HS-27A (cell line): Measurements from ENCODE around the gene C1orf167.

Source experiments
- DNase-seq: peaks from one replicate; pipeline ENCODE4 v3.0.0-alpha.2; 2012; ENCODE audit warnings: low read depth, missing footprints

C1orf167 gene

DNA sequence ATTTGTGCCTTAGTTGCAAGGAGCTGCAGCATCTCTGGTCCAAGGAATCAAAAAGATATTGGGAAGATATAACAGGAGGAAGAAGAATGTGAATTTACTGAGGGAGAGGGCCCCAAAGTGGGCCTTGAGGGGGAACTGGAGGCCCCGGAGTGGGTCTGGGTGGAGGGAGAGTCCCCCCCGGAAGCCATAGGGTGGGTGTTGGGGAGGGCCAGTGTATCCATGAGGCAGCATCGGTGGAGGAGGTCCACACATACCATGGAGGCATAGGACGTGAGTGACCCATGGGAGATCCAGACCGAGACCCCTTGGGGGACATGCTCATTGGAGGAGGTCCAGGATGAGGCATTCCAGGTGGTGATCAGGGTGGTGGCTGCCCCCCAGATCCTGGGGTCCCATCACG, 708 bp upstream of the C1orf167 start:
- DNase-seq, result no peak

DNA sequence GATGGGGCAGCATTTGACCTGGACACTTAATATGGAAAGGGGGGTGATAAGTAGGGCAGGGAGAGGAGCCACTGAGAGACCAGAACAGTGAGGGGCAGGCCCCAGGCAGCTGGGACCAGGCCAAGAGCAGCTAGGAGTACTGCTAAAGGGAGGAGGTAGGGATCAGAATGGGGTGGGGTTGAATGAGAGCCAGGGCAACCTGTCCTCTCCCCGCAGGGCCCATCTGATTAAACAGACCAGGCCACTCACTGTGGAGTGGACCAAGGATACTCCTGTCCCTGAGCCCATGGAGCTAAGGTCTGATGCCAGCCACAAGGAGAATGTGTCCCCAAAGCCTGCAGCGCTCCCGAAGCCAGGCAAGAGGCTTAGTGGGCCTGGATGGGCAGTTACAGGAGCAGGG, 2.1 kb downstream of the C1orf167 start:
- DNase-seq, result no peak

- no peak for DNase-seq
These were observed 2.5 kb downstream of the C1orf167 start for GRCh38 chr1:11764519-11764918.

DNA sequence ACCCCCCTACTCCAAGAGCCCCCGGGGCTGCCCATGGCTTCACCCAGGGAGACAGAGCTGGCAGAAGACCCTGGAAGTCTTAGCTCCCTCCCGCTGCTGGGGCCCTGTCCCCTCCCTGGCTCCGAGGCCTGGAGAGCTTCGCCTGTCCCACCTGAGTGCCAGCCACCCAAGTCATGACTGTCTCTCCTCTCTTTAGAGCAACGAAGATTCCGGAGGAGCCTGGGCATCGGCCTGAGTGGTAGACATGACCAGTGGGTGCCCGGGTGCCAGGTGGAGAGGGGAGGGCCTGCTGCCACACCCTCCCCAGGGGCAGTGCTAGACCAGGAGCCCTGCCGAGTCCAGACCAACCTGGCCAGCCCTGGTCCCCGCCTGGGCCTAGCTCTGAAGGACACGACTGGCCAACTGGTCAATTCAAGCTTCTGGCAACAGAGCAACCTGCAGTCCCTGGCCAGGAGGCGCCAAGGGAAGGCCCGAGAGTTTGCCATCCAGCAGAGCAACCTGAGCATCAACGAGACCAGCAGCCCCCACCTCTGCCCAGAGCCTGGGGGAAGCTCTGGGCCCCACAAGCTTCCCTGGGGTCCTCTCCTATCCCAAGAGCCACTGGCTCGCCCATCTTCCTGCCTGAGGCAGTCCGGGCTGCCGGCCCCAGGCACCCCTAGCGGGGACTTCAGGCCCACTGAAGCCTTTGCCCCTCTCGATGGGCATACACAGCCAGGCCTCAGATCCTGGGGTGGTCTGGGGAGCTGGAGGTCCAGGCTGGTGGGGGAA, 3.9 kb downstream of the C1orf167 start:
- no peak for DNase-seq

DNA sequence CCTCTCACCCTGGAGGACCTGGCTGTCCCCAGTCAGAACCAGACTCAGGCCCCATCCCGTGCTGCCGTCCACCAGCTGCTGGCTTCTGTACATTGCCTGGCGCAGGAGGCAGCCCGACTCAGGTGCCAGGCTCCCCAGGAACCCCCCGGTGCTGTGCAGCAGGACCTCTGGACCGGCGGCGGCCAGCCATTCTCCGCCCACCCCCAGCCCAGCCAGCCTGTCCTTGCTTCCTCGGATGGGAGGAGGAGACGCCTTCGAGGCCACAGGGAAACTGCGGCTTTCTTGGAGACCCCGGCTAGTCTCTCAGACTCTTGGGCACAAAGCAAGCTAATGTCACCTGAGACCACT, 4.4 kb downstream of the C1orf167 start:
- no peak for DNase-seq

DNA sequence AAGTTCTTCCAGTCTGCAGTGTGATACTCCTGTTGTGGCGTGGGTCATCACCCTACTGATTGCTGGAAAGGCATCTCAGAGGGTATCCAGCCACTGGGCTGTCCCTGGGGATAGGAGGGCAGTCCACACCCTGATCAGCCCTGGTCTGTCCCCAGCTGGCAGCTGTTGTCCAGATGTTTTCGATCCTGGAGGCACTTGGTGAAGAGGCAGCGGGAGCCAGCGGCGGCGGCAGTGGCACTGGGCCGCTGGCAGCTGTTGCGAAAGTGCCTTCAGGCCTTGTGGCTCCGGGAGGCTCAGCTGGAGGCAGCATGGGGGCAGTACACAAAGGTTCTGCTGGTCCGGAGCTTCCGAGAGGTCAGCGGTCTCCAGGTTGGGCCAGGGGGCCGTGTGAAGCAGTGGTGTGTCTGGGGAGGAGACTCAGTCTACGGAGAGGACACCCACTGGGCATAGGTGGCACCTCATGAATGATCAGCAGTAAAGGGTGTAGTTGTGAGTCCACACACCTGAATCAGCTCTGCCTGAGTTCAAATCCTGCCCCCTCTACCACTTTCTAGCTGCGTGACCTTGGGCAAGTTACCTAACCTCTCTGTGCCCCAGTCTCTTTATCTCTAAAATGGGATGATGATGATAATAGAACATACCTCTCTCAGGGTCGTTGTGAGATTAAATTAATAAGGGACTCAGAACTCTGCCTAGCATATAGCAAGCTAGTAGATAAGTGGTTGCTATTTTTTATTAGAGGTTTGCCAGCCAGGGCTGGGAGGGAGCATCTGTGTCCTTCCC, 6.1 kb downstream of the C1orf167 start:
- DNase-seq, result no peak

- DNase-seq, result no peak
These were observed 6.8 kb downstream of the C1orf167 start for GRCh38 chr1:11768821-11769220.

DNA sequence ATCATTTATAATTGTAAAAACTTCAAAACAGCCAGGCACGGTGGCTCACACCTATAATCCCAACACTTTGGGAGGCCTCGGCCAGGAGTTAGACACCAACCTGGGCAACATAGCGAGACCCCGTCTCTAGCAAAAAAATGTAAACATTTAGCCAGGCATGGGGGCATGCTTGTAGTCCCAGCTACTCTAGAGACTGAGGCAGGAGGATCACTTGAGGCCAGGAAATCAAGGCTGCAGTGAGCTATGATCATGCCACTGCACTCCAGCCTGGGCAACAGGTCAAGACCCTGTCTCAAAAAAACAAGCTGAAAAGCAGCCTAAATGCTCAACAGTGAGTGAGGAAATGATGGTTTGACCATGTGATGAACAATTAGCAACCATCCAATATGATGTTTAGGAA, 7.3 kb downstream of the C1orf167 start:
- no peak for DNase-seq

DNA sequence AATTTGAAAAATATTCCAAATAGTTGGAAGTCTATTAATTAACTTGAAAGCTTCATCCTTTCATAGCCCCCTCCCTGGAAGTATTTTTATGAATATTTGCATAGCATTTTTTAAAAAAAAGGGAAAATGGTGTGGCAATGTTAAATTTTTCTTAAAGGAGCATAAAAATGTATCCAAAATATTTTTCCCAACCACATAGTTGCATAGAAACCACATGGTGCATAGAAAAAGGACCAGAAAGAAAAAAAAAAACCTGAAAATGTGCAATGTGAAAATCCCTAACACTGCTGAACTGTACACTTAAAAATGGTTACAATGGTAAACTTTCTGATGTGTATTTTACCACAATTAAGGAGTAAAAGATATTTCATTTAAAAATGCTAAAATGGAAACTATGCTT, 8.0 kb downstream of the C1orf167 start:
- DNase-seq, result no peak

GRCh38 chr1:11771481-11772043, 9.6 kb downstream of the C1orf167 start:
- no peak for DNase-seq

- no peak for DNase-seq
These were observed 10.5 kb downstream of the C1orf167 start for GRCh38 chr1:11772458-11772857.

GRCh38 chr1:11774753-11775152, 12.8 kb downstream of the C1orf167 start:
- DNase-seq, result no peak

DNA sequence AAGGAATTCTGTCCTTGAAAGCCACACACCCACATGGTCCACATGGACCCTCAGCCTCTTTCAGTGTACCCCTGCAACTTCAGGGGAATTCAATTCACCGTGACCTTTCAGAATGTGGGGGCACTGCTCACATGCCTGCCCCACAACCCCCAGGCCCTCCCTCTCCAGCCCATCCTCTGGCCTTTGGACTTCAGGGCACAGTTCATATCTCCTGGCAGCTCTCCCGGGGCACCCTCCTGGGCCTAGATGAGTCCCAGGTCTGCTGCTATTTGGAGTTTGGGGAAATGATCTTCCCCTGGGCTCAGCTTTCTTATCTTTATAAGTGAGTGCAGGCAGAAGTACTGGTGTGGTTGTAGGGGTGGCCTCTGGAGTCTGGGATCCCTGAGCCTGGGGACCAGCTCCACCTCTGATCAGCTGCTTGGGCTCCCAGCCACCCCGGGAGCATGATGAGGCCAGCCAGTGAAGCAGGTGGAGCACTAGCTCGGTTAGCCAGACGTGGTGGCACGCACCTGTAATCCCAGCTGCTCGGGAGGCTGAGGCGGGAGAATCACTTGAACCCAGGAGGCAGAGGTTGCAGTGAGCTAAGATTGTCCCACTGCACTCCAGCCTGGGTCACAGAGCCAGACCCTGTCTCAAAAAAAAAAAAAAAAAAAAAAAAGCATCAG, 15.8 kb downstream of the C1orf167 start:
- no peak for DNase-seq

- DNase-seq, result no peak
These were observed 16.3 kb downstream of the C1orf167 start for GRCh38 chr1:11778336-11778735.

GRCh38 chr1:11778844-11779623, 17.0 kb downstream of the C1orf167 start:
- DNase-seq, result no peak

GRCh38 chr1:11779715-11780379, 17.9 kb downstream of the C1orf167 start:
- no peak for DNase-seq

DNA sequence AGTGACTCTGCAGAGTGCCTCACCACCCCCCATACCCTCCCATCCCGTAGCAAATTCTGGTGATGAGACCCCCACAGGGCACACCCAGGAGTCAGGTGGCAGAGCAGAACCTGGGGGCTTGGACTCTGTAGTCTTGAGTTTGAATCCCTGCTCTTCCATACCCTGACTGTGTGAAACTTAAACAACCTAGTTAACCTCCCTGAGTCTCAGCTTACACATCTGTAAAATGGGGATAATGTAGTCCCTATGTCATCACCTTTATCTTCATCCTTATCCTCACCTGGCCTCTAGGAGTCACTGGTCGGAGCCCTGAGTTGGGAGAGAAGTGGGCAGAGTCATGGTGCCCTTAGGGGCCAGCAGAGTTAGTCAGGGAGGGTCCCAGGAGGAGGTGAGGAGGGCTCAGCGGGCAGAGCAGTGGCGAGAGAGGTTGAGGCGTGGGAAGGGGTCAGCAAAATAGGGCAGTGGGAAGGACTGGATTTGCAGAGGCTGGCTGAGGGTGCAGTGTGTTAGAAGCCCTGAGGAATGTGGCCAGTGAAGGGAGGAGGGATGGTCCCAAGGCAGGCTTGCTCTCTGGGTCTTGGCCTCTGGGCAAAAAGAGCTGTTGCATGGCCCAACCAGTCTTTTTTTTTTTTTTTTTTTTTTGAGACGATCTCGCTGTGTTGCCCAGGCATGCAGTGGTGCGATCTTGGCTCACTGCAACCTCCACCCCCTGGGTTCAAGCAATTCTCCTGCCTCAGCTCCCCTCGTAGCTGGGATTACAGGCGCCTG, 18.6 kb downstream of the C1orf167 start:
- no peak for DNase-seq

DNA sequence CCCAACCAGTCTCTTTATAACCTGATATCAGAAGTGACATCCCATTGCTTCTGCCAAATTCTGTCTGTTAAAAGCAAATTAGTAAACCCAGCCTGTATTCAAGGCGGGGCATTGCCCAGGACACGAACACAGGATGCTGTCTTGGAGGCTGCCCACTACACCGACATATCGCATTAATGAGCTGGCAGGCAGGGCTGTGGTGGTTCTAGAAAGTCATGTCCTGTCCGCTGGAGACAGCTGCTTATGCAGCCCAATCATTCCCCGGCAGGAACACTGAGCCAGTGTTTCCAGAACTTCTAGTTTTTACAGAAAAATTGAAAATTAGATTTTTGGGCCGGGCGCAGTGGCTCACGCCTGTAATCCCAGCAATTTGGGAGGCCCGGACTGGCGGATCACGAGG, 19.3 kb downstream of the C1orf167 start:
- no peak for DNase-seq

- DNase-seq, result no peak
These were observed 20.2 kb downstream of the C1orf167 start for GRCh38 chr1:11782127-11782708.

DNA sequence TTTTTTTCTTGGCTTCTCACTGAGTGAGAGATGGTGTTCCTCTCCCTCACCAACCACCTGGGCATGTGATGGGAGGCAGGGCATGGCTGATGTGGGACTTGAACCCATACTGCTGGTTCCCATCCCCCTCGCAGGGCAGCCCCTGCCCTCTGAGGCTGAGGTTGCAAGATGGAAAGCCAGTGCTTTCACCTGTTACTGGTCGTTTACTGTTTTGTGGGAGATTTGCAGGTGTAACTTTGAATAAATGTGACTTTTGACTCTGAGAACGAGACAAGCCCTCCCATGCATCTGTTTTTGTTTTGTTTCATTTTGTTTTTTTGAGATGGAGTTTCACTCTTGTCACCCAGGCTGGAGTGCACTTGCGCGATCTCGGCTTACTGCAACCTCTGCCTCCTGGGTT, 21.6 kb downstream of the C1orf167 start:
- no peak for DNase-seq
